PC-3 (cell line): ENCODE results near the gene FAM110A. TPM values are rescaled to one million over a fixed set of nuclear protein-coding genes. Genes with fewer than 3 reads are reported as not detected.

Experiments
- ATAC-seq: fragments of 200-7000 bp; cut with Tn5 transposase; 2 replicates; pipeline ENCODE4 v1.9.1; 2020; ENCODE audit warnings: mild to moderate bottlenecking, moderate library complexity
- BruUV-seq: library from RNA; stranded (reverse); fragments of 400-500 nt; replicated peaks from 2 replicates; lab custom pipeline; 2021; lab: Mats Ljungman, UMichigan
- CTCF ChIA-PET: fragments of 300-600 bp; sonication (Branson Sonifier 250); formaldehyde crosslinking; loops from one replicate; lab custom pipeline; 2022; ENCODE audit warnings: antibody characterized with exemption; lab: Charles Lee
- POLR2A ChIA-PET: fragments of 300-600 bp; sonication (Branson Sonifier 250); formaldehyde crosslinking; loops from one replicate; lab custom pipeline; 2022; ENCODE audit warnings: antibody characterized with exemption; ENCODE audit not compliant: unreplicated experiment; lab: Charles Lee
- DNase-seq: peaks from one replicate; pipeline ENCODE4 v3.0.0-alpha.2; 2015
- H2AFZ ChIP-seq: fragments of 300-600 bp; sonication (generic); 2 replicates; pipeline ENCODE4 v1.6.0; 2016; ENCODE audit warnings: antibody characterized with exemption, low read length
- H3F3A ChIP-seq: fragments of 300-600 bp; sonication (generic); one replicate; pipeline ENCODE4 v1.6.0; 2017; ENCODE audit warnings: antibody characterized with exemption, low read length, control low read depth, mild to moderate bottlenecking; ENCODE audit not compliant: unreplicated experiment
- H3K27ac ChIP-seq: fragments of 300-600 bp; sonication (generic); 2 replicates; pipeline ENCODE4 v1.5.1; 2016; ENCODE audit warnings: mild to moderate bottlenecking, low read length
- H3K27me3 ChIP-seq: fragments of 300-600 bp; sonication (generic); 2 replicates; pipeline ENCODE4 v1.6.1; 2016; ENCODE audit warnings: low read length, mixed read lengths
- H3K36me3 ChIP-seq: fragments of 300-600 bp; sonication (generic); 2 replicates; pipeline ENCODE4 v1.6.1; 2016; ENCODE audit warnings: low read depth, mixed run types, low read length, mixed read lengths
- H3K4me1 ChIP-seq: fragments of 300-600 bp; sonication (generic); 2 replicates; pipeline ENCODE4 v1.5.1; 2016; ENCODE audit warnings: low read length; ENCODE audit not compliant: insufficient read depth
- H3K4me2 ChIP-seq: fragments of 300-600 bp; sonication (generic); 2 replicates; pipeline ENCODE4 v1.6.0; 2016; ENCODE audit warnings: low read length
- H3K4me3 ChIP-seq: fragments of 300-600 bp; sonication (generic); 2 replicates; pipeline ENCODE4 v1.5.1; 2016; ENCODE audit warnings: mild to moderate bottlenecking, low read length, mixed read lengths
- H3K79me2 ChIP-seq: fragments of 300-600 bp; sonication (generic); 2 replicates; pipeline ENCODE4 v1.6.1; 2017; ENCODE audit warnings: low read length, mixed read lengths
- H3K9ac ChIP-seq: fragments of 300-600 bp; sonication (generic); 2 replicates; pipeline ENCODE4 v1.6.0; 2016; ENCODE audit warnings: mild to moderate bottlenecking, low read length
- H3K9me2 ChIP-seq: fragments of 300-600 bp; sonication (generic); replicated peaks from 2 replicates; pipeline ENCODE4 v1.6.1; 2016; ENCODE audit warnings: mixed run types, low read length, mixed read lengths
- H3K9me3 ChIP-seq: fragments of 300-600 bp; sonication (generic); 2 replicates; pipeline ENCODE4 v1.6.1; 2016; ENCODE audit warnings: low read length, mixed read lengths
- H4K20me1 ChIP-seq: fragments of 300-600 bp; sonication (generic); 2 replicates; pipeline ENCODE4 v1.6.1; 2016; ENCODE audit warnings: low read length, mixed read lengths
- CTCF ChIP-seq: fragments of 300-600 bp; sonication (generic); conservative IDR thresholded peaks from 2 replicates; pipeline ENCODE4 v1.5.1; 2017; ENCODE audit warnings: antibody characterized with exemption, low read depth, mild to moderate bottlenecking, low read length
- EZH2 ChIP-seq: fragments of 300-600 bp; sonication (generic); IDR thresholded peaks from one replicate; pipeline ENCODE4 v1.6.1; 2017; ENCODE audit warnings: antibody characterized with exemption, mild to moderate bottlenecking, low read length; ENCODE audit not compliant: unreplicated experiment
- EZH2phosphoT487 ChIP-seq: fragments of 300-600 bp; sonication (generic); IDR thresholded peaks from 2 replicates; pipeline ENCODE4 v1.6.1; 2018; ENCODE audit warnings: mild to moderate bottlenecking, antibody characterized with exemption, low read length, borderline replicate concordance
- intact Hi-C: fragments of 100-400 bp; cut with micrococcal nuclease; formaldehyde crosslinking; loops from 2 replicates; pipeline ENCODE4 v1.9.0; 2023
- total RNA-seq: library from RNA; depleted of rRNA; stranded (reverse); fragments of >200 nt; gene quantifications from 2 replicates; pipeline ENCODE4 v1.2.3, GENCODE V29; 2014

Gene FAM110A
- total RNA-seq, 1 experiment from 2014 or later = 28.4 TPM

- 0 out of 2 replicates have a peak, but pooled peaks cover 3% of the 10 kb centered on the region for H3K27me3 ChIP-seq
- no peak overlapping the region for H3K27ac ChIP-seq
- ChIA-PET POLR2A (no interaction called here), CTCF (no interaction called here)
- H3K4me2 ChIP-seq = no peak overlapping the region
- H3F3A ChIP-seq = no peaks in the 10 kb centered on the region
- H2AFZ ChIP-seq = no peak overlapping the region
- intact Hi-C loops = no loop called here
- H3K9ac ChIP-seq = no peak overlapping the region
- H4K20me1 ChIP-seq = no peaks in the 10 kb centered on the region
- BruUV-seq = no TSS peak
- H3K79me2 ChIP-seq = no peaks in the 10 kb centered on the region
- no peaks in the 10 kb centered on the region for H3K9me2 ChIP-seq
- ATAC-seq = no peak
- peaks cover 11% of the 10 kb centered on the region for H3K4me1 ChIP-seq
- TF ChIP-seq EZH2phosphoT487 (no peak), CTCF (no peak), EZH2 (no peak)
- no peak for DNase-seq
- H3K36me3 ChIP-seq = no peaks in the 10 kb centered on the region
- no peak overlapping the region for H3K4me3 ChIP-seq
- H3K9me3 ChIP-seq = no peaks in the 10 kb centered on the region
These were observed 44.3 kb downstream of the FAM110A start for GRCh38 chr20:877814-878213.

- H2AFZ ChIP-seq = no peak overlapping the region
- no peaks in the 10 kb centered on the region for H3F3A ChIP-seq
- no peaks in the 10 kb centered on the region for H3K79me2 ChIP-seq
- ChIA-PET CTCF (no interaction called here), POLR2A (no interaction called here)
- no peak overlapping the region for H3K4me3 ChIP-seq
- no peaks in the 10 kb centered on the region for H3K9me2 ChIP-seq
- no peak overlapping the region for H3K27ac ChIP-seq
- TF ChIP-seq EZH2phosphoT487 (no peak), EZH2 (no peak), CTCF (no peak)
- ATAC-seq = no peak
- DNase-seq = peak; percentile 26
- peaks cover 11% of the 10 kb centered on the region for H3K4me1 ChIP-seq
- intact Hi-C loops = no loop called here
- no TSS peak for BruUV-seq
- no peaks in the 10 kb centered on the region for H4K20me1 ChIP-seq
- no peak overlapping the region for H3K9ac ChIP-seq
- no peaks in the 10 kb centered on the region for H3K9me3 ChIP-seq
- H3K27me3 ChIP-seq = no peaks in the 10 kb centered on the region
- no peak overlapping the region for H3K4me2 ChIP-seq
- H3K36me3 ChIP-seq = no peaks in the 10 kb centered on the region
These were observed 45.2 kb downstream of the FAM110A start for GRCh38 chr20:878511-879307.

GRCh38 chr20:879626-880025, 46.1 kb downstream of the FAM110A start:
- Histone ChIP-seq H3K4me1 (peaks cover 11% of the 10 kb centered on the region), H4K20me1 (no peaks in the 10 kb centered on the region), H3K79me2 (no peaks in the 10 kb centered on the region), H3K9me3 (no peaks in the 10 kb centered on the region), H3K4me2 (no peak overlapping the region), H3K27ac (no peak overlapping the region), H3F3A (no peaks in the 10 kb centered on the region), H2AFZ (no peak overlapping the region), H3K4me3 (no peak overlapping the region), H3K36me3 (no peaks in the 10 kb centered on the region), H3K9ac (no peak overlapping the region), H3K27me3 (no peaks in the 10 kb centered on the region), H3K9me2 (no peaks in the 10 kb centered on the region)
- POLR2A ChIA-PET = no interaction called here
- DNase-seq = no peak
- intact Hi-C loops = no loop called here
- BruUV-seq = no TSS peak
- CTCF ChIA-PET = no interaction called here
- TF ChIP-seq EZH2 (no peak), CTCF (no peak), EZH2phosphoT487 (no peak)
- ATAC-seq = no peak
